C4-2B (cell line): Measurements from ENCODE around the gene TRRAP.

ENCODE experiments used
- ZFX ChIP-seq: fragments of 450-650 bp; IDR thresholded peaks from 2 replicates; pipeline ENCODE4 v1.6.1; 2017
- TF ChIP-seq, protein P1 (sequence below): fragments of 450-650 bp; conservative IDR thresholded peaks from 2 replicates; pipeline ENCODE4 v1.5.1; 2017; ENCODE audit warnings: mild to moderate bottlenecking

DNA sequence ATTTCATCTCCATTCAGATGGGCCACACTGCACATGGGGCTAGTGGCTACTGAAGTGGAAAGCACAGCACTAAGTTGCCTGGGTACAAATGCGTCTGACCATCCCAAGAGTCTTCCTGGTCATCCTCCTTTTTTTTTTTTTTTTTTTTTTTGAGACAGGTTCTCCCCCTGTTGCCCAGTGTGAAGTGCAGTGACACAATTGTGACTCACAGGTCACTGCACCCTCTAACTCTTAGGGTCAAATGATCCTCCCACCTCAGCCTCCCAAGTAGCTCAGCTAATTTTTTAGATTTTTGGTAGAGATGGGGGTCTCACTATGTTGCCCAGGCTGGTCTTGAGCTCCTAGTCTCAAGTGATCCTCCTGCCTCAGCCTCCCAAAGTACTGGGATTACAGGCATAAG lies 3.4 kb upstream of the TRRAP start:
- TF ChIP-seq, protein P1, sequence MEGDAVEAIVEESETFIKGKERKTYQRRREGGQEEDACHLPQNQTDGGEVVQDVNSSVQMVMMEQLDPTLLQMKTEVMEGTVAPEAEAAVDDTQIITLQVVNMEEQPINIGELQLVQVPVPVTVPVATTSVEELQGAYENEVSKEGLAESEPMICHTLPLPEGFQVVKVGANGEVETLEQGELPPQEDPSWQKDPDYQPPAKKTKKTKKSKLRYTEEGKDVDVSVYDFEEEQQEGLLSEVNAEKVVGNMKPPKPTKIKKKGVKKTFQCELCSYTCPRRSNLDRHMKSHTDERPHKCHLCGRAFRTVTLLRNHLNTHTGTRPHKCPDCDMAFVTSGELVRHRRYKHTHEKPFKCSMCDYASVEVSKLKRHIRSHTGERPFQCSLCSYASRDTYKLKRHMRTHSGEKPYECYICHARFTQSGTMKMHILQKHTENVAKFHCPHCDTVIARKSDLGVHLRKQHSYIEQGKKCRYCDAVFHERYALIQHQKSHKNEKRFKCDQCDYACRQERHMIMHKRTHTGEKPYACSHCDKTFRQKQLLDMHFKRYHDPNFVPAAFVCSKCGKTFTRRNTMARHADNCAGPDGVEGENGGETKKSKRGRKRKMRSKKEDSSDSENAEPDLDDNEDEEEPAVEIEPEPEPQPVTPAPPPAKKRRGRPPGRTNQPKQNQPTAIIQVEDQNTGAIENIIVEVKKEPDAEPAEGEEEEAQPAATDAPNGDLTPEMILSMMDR, result no peak
- 0 out of 2 replicates have a peak, but pooled peaks have one; percentile 21 for TF ChIP-seq ZFX
